H1 (cell line): ENCODE measurements around the gene FAF2. TPM values are rescaled to one million over a fixed set of nuclear protein-coding genes. Genes with fewer than 3 reads are reported as not detected.

ENCODE experiments used
- CTCF ChIA-PET: fragments of 300-600 bp; sonication (Branson Sonifier 250); formaldehyde crosslinking; loops from one replicate; lab custom pipeline; 2021; ENCODE audit not compliant: partially characterized antibody; lab: Charles Lee
- POLR2A ChIA-PET: fragments of 300-600 bp; sonication (Branson Sonifier 250); formaldehyde crosslinking; loops from one replicate; lab custom pipeline; 2021; ENCODE audit warnings: inconsistent platforms; ENCODE audit not compliant: partially characterized antibody; lab: Charles Lee
- DNase-seq, 2 experiments: peaks; one replicate each; pipeline versions ENCODE4 v3.0.0 to v3.0.0-alpha.2; 2010 to 2022; ENCODE audit warnings: low spot score in 2 of 2, low read depth in 1 of 2, mixed read lengths in 1 of 2
- FAIRE-seq: peaks from 2 replicates; lab custom pipeline; 2011; peaks lifted over from hg19 to GRCh38; lab: Jason Lieb, UNC
- H2AFZ ChIP-seq: 2 replicates; pipeline ENCODE4 v1.8.1; 2012; ENCODE audit warnings: low read length, inconsistent platforms
- H2AK5ac ChIP-seq: 2 replicates; pipeline ENCODE4 v1.6.1; 2013; ENCODE audit warnings: low read depth, low read length
- H2BK120ac ChIP-seq: replicated peaks from 2 replicates; pipeline ENCODE3; 2013; ENCODE audit warnings: low read depth, low read length, inconsistent platforms
- H2BK12ac ChIP-seq: 2 replicates; pipeline ENCODE4 v1.6.1; 2013; ENCODE audit warnings: low read depth, low read length
- H2BK15ac ChIP-seq: 2 replicates; pipeline ENCODE4 v1.6.1; 2013; ENCODE audit warnings: low read length
- H2BK20ac ChIP-seq: 2 replicates; pipeline ENCODE4 v1.6.1; 2013; ENCODE audit warnings: low read length
- H2BK5ac ChIP-seq: 2 replicates; pipeline ENCODE4 v1.6.1; 2013; ENCODE audit warnings: low read depth, low read length
- H3K14ac ChIP-seq: 2 replicates; pipeline ENCODE4 v1.6.1; 2013; ENCODE audit warnings: inconsistent platforms; ENCODE audit not compliant: insufficient read length
- H3K18ac ChIP-seq: 2 replicates; pipeline ENCODE4 v1.6.1; 2013; ENCODE audit warnings: low read length; ENCODE audit errors: extremely low read depth
- H3K23ac ChIP-seq: 2 replicates; pipeline ENCODE4 v1.6.1; 2013; ENCODE audit warnings: inconsistent platforms; ENCODE audit not compliant: insufficient read length
- H3K23me2 ChIP-seq: 2 replicates; pipeline ENCODE4 v1.6.1; 2013; ENCODE audit warnings: low read depth, low read length
- H3K27ac ChIP-seq: 2 replicates; pipeline ENCODE4 v1.6.1; 2011; ENCODE audit warnings: low read depth, low read length, inconsistent platforms
- H3K27me3 ChIP-seq, 4 experiments: replicated peaks in 1 of 4; 1 replicate in 1 of 4; 2 replicates in 3 of 4; pipeline versions ENCODE4 v1.6.1 to v1.8.1; 2011 to 2013; ENCODE audit warnings: low read length in 3 of 4, mild to moderate bottlenecking in 3 of 4, inconsistent platforms in 2 of 4, mixed read lengths in 2 of 4, moderate library complexity in 1 of 4; ENCODE audit not compliant: control insufficient read depth in 3 of 4, insufficient read depth in 3 of 4; ENCODE audit errors: extremely low read depth in 1 of 4
- H3K36me3 ChIP-seq, 4 experiments: 2 replicates each; pipeline versions ENCODE4 v1.6.1 to v1.8.1; 2011 to 2013; ENCODE audit warnings: mild to moderate bottlenecking in 4 of 4, low read length in 3 of 4, moderate library complexity in 2 of 4, control low read depth in 1 of 4, inconsistent platforms in 1 of 4; ENCODE audit not compliant: insufficient read depth in 4 of 4, control insufficient read depth in 2 of 4
- H3K4ac ChIP-seq: replicated peaks from 2 replicates; pipeline ENCODE3; 2013; ENCODE audit warnings: low read length, low read depth, mixed read lengths, inconsistent platforms; ENCODE audit not compliant: insufficient read length
- H3K4me1 ChIP-seq, 4 experiments: replicated peaks in 1 of 4; 1 replicate in 1 of 4; 2 replicates in 3 of 4; pipeline versions ENCODE4 v1.6.1 to v1.8.1; 2011 to 2013; ENCODE audit warnings: low read length in 3 of 4, inconsistent platforms in 2 of 4, mixed read lengths in 1 of 4; ENCODE audit not compliant: insufficient read depth in 4 of 4, control insufficient read depth in 3 of 4
- H3K4me2 ChIP-seq, 2 experiments: 2 replicates each; pipeline versions ENCODE4 v1.6.1 to v1.8.1; 2011 to 2013; ENCODE audit warnings: low read depth in 2 of 2, low read length in 2 of 2, control low read depth in 1 of 2, inconsistent platforms in 1 of 2, mild to moderate bottlenecking in 1 of 2; ENCODE audit not compliant: insufficient read depth in 1 of 2
- H3K4me3 ChIP-seq, 4 experiments: fragments of 200-600, 300-600 bp in 1 of 4; sonication (generic), shearing (Covaris generic), sonication (Bioruptor Twin) in 1 of 4; 2 replicates each; pipeline versions ENCODE4 v1.5.1 to v1.8.1; 2011 to 2016; ENCODE audit warnings: low read length in 4 of 4, low read depth in 3 of 4, control low read depth in 2 of 4, inconsistent platforms in 2 of 4, mild to moderate bottlenecking in 2 of 4, mixed read lengths in 1 of 4, moderate library complexity in 1 of 4; ENCODE audit not compliant: insufficient read depth in 2 of 4; ENCODE audit errors: extremely low read depth in 1 of 4
- H3K56ac ChIP-seq: replicated peaks from 2 replicates; pipeline ENCODE3; 2013; ENCODE audit warnings: low read depth, mild to moderate bottlenecking, mixed read lengths, low read length, inconsistent platforms; ENCODE audit not compliant: insufficient read length
- H3K79me1 ChIP-seq: 2 replicates; pipeline ENCODE4 v1.6.1; 2013; ENCODE audit warnings: low read depth, low read length, control low read depth
- H3K79me2 ChIP-seq, 2 experiments: 2 replicates each; pipeline versions ENCODE4 v1.6.1 to v1.8.1; 2012 to 2013; ENCODE audit warnings: low read length in 2 of 2, mild to moderate bottlenecking in 2 of 2, inconsistent platforms in 1 of 2; ENCODE audit not compliant: insufficient read depth in 2 of 2, control insufficient read depth in 1 of 2
- H3K9ac ChIP-seq, 4 experiments: replicated peaks in 1 of 4; 1 replicate in 1 of 4; 2 replicates in 3 of 4; pipeline versions ENCODE4 v1.6.1 to v1.8.1; 2011 to 2013; ENCODE audit warnings: low read depth in 3 of 4, low read length in 3 of 4, control low read depth in 2 of 4, mild to moderate bottlenecking in 2 of 4, moderate library complexity in 2 of 4, inconsistent platforms in 1 of 4; ENCODE audit errors: extremely low read depth in 1 of 4
- H3K9me3 ChIP-seq, 2 experiments: 2 replicates each; pipeline versions ENCODE4 v1.6.1 to v1.8.1; 2012 to 2013; ENCODE audit warnings: mild to moderate bottlenecking in 2 of 2, moderate library complexity in 2 of 2, control low read depth in 1 of 2, inconsistent platforms in 1 of 2, low read depth in 1 of 2, low read length in 1 of 2, mixed read lengths in 1 of 2; ENCODE audit not compliant: insufficient read depth in 2 of 2
- H4K20me1 ChIP-seq, 2 experiments: replicated peaks in 1 of 2; 2 replicates each; pipeline versions ENCODE3 to v1.8.1; 2011 to 2013; ENCODE audit warnings: inconsistent platforms in 2 of 2, low read length in 2 of 2, mild to moderate bottlenecking in 1 of 2; ENCODE audit not compliant: insufficient read depth in 2 of 2, control insufficient read depth in 1 of 2
- H4K5ac ChIP-seq: 2 replicates; pipeline ENCODE4 v1.6.1; 2013; ENCODE audit warnings: low read length, low read depth, mixed read lengths, inconsistent platforms; ENCODE audit not compliant: insufficient read length
- H4K8ac ChIP-seq: 2 replicates; pipeline ENCODE4 v1.8.0; 2013; ENCODE audit warnings: mild to moderate bottlenecking, moderate library complexity, low read length, inconsistent platforms; ENCODE audit not compliant: insufficient read depth; ENCODE audit errors: extremely low read depth
- H4K91ac ChIP-seq: replicated peaks from 2 replicates; pipeline ENCODE3; 2013; ENCODE audit warnings: low read length, mixed read lengths, inconsistent platforms; ENCODE audit not compliant: insufficient read length
- CBX5 ChIP-seq: fragments of 300-800, 300-1000 bp; sonication (generic); IDR thresholded peaks from 2 replicates; pipeline ENCODE4 v1.7.1; 2016; ENCODE audit warnings: antibody characterized with exemption, low read length, low read depth
- CHD2 ChIP-seq: IDR thresholded peaks from 2 replicates; pipeline ENCODE4 v1.6.1; 2012; ENCODE audit warnings: low read length, improper control_type of control experiment
- EGR1 ChIP-seq: IDR thresholded peaks from 2 replicates; pipeline ENCODE4 v1.6.1; 2011; ENCODE audit warnings: low read depth, low read length, borderline replicate concordance
- HDAC2 ChIP-seq, 2 experiments: fragments of 300-600 bp in 1 of 2; sonication (generic) in 1 of 2; IDR thresholded peaks; 2 replicates each; pipeline ENCODE4 v1.6.1; 2011 to 2012; ENCODE audit warnings: low read depth in 2 of 2, low read length in 2 of 2, mild to moderate bottlenecking in 2 of 2, moderate library complexity in 2 of 2, borderline replicate concordance in 1 of 2, inconsistent platforms in 1 of 2
- POU5F1 ChIP-seq: IDR thresholded peaks from 2 replicates; pipeline ENCODE4 v1.6.1; 2011; ENCODE audit warnings: low read depth, mild to moderate bottlenecking, low read length, moderate library complexity
- SAP30 ChIP-seq: fragments of 300-600 bp; sonication (generic); IDR thresholded peaks from 2 replicates; pipeline ENCODE4 v1.7.1; 2012; ENCODE audit warnings: low read length, moderate library complexity, mild to moderate bottlenecking, inconsistent platforms; ENCODE audit not compliant: insufficient read depth, insufficient replicate concordance
- SP2 ChIP-seq: IDR thresholded peaks from 2 replicates; pipeline ENCODE4 v1.6.1; 2012; ENCODE audit warnings: mild to moderate bottlenecking, low read length, inconsistent platforms
- WGBS, 2 experiments: shearing (Covaris generic) in 1 of 2; methylation state at CpG; one replicate each; pipeline versions ENCODE4 v1.1.6 to v1.1.7; 2013 to 2015; ENCODE audit warnings: low lambda C conversion rate in 2 of 2, mixed read lengths in 2 of 2, inconsistent platforms in 1 of 2, low coverage in 1 of 2, missing lambda C conversion rate in 1 of 2; ENCODE audit not compliant: insufficient replicate concordance in 2 of 2, insufficient coverage in 1 of 2, insufficient read length in 1 of 2; ENCODE audit errors: extremely low coverage in 1 of 2, missing lambda C conversion rate in 1 of 2; 5-methylcytosine and 5-hydroxymethylcytosine counted together
- polyA plus RNA-seq, 7 experiments: library from polyadenylated mRNA; depleted of rRNA in 3 of 7; stranded (reverse) in 5 of 7; unstranded in 2 of 7; fragments of >200 nt in 5 of 7; fragments of 200-250 nt in 2 of 7; gene quantifications; 1 replicate in 5 of 7; 2 replicates in 1 of 7; 4 replicates in 1 of 7; pipeline versions ENCODE4 v1.2.1 to v1.2.3, GENCODE V29; 2011 to 2013; ENCODE audit warnings: missing spikeins in 2 of 7, mixed read lengths in 2 of 7
- total RNA-seq: library from RNA; stranded (reverse); fragmentation: NEBNext Ultra II Directional; extraction: Animal tissue kit (Norgen Biotek cat#: 25700); gene quantifications from 2 replicates; pipeline ENCODE4 v1.2.1, GENCODE V29; 2021
- TF ChIP-seq, protein P1 (sequence below): IDR thresholded peaks from 2 replicates; pipeline ENCODE4 v1.6.1; 2011; ENCODE audit warnings: low read length, improper control_type of control experiment

Gene FAF2
- total and polyA plus RNA-seq, 2 of the 8 experiments (the other 6 are each of a cell fraction or from before 2014, with no cell fraction given) = 20.8 to 35.8 TPM

DNA sequence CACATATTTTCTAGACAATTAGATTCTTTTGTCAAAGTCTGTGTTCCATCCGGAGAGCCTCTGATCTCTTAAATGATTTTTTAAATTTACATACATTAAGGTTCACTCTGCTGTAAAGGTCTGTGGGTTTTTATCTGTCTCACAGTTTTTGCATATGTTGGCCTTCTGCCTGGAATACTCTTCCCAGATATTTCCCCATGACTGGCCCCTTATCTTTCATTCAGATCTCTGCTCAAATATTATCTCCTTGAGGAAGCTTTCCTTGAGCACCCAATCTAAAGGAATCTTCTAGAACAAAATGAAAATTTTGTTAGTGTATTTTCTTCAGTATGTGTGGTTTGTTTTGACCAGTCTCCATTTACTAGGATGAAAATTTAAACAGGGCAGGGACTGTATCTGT lies 26.3 kb downstream of the FAF2 start:
- H2AFZ ChIP-seq = no peak overlapping the region
- H3K14ac ChIP-seq = no peak overlapping the region
- no peak overlapping the region for H2BK12ac ChIP-seq
- 96% methylated on average over 1 of the region's 1 CpG; no CpG with 5 or more reads in 1 of the 2 experiments for WGBS, 2 experiments
- no peak for DNase-seq
- no peak overlapping the region for H4K91ac ChIP-seq
- H3K18ac ChIP-seq = no peak overlapping the region
- H2AK5ac ChIP-seq = no peak overlapping the region
- H4K8ac ChIP-seq = no peak overlapping the region
- no peak overlapping the region for H3K27ac ChIP-seq
- ChIA-PET POLR2A (interaction anchor here (0.7 kb wide), 1 partner anchor 12 kb away, joined by 3 read pairs; no protein-coding TSS in a partner anchor), CTCF (interaction anchor here (0.6 to 1.4 kb wide), 3 partner anchors 8 to 27 kb away, joined by 3 read pairs; no protein-coding TSS in a partner anchor)
- H2BK15ac ChIP-seq = no peak overlapping the region
- H4K20me1 ChIP-seq = peaks cover 0 to 5% of the 10 kb centered on the region in 2 experiments
- H3K4ac ChIP-seq = no peak overlapping the region
- no peaks in the 10 kb centered on the region for H3K79me1 ChIP-seq
- no peak overlapping the region for H2BK5ac ChIP-seq
- no peaks in the 10 kb centered on the region; the same call in 1 of the 2 replicates for H3K23me2 ChIP-seq
- no peak overlapping the region for H3K4me2 ChIP-seq
- no peak overlapping the region for H2BK120ac ChIP-seq
- FAIRE-seq = no peak
- no peaks in the 10 kb centered on the region for H3K9me3 ChIP-seq
- peaks cover 0 to 10% (median 1%) of the 10 kb centered on the region in 4 experiments; a peak in 3 of 8 replicates for H3K36me3 ChIP-seq
- no peak overlapping the region for H3K9ac ChIP-seq
- H3K56ac ChIP-seq = no peak overlapping the region
- no peak overlapping the region for H3K23ac ChIP-seq
- no peaks in the 10 kb centered on the region for H3K4me1 ChIP-seq
- H4K5ac ChIP-seq = no peak overlapping the region
- H2BK20ac ChIP-seq = no peak overlapping the region
- peaks cover 0 to 24% of the 10 kb centered on the region in 2 experiments; a peak in 2 of 4 replicates for H3K79me2 ChIP-seq
- no peaks in the 10 kb centered on the region for H3K27me3 ChIP-seq
- H3K4me3 ChIP-seq = no peak overlapping the region
- TF ChIP-seq SP2 (no peak), CBX5 (no peak), HDAC2 (IDR thresholded peaks at IDR 0.05; ENCODE audit: borderline replicate concordance in 1 of 2, low read depth in 2 of 2, low read length in 2 of 2) (no peak), CHD2 (no peak), SAP30 (no peak), POU5F1 (no peak), EGR1 (no peak)
- TF ChIP-seq, protein P1, sequence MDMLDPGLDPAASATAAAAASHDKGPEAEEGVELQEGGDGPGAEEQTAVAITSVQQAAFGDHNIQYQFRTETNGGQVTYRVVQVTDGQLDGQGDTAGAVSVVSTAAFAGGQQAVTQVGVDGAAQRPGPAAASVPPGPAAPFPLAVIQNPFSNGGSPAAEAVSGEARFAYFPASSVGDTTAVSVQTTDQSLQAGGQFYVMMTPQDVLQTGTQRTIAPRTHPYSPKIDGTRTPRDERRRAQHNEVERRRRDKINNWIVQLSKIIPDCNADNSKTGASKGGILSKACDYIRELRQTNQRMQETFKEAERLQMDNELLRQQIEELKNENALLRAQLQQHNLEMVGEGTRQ = no peak
